ENCODE data around the gene TMEM219. TPM values are rescaled to one million over a fixed set of nuclear protein-coding genes. Genes with fewer than 3 reads are reported as not detected.

The TMEM219 gene
- total RNA-seq, 4 donors from 2014 or later, result 89.1 to 131 (median 100) TPM

DNA sequence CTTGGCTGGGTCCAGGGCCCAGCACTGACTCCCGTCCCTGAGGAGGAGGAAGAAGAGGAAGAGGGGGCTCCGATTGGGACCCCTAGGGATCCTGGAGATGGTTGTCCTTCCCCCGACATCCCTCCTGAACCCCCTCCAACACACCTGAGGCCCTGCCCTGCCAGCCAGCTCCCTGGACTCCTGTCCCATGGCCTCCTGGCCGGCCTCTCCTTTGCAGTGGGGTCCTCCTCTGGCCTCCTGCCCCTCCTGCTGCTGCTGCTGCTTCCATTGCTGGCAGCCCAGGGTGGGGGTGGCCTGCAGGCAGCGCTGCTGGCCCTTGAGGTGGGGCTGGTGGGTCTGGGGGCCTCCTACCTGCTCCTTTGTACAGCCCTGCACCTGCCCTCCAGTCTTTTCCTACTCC, 25.1 kb downstream of the TMEM219 start:
- WGBS, 2 donors (ENCODE audit: low coverage in 1 of 2), result 60 to 89% methylated on average over 1 to 4 of the region's 5 CpGs
- H3K36me3 ChIP-seq, result peaks cover 0 to 100% of the 10 kb centered on the region in 2 donors
- ATAC-seq, result no peak

GRCh38 chr16:29987371-29988085, 25.6 kb downstream of the TMEM219 start:
- Histone ChIP-seq H3K27me3 (no peaks in the 10 kb centered on the region), H3K4me1 (no peaks in the 10 kb centered on the region), H3K4me3 (no peak overlapping the region), H3K9me3 (no peaks in the 10 kb centered on the region), H3K27ac (no peak overlapping the region), H3K36me3 (peaks cover 0 to 100% of the 10 kb centered on the region in 2 donors)
- no peak for ATAC-seq
- TF ChIP-seq EP300 (IDR thresholded peaks at IDR 0.05) (no peak), POLR2AphosphoS5 (IDR thresholded peaks at IDR 0.05) (no peak), POLR2A (IDR thresholded peaks at IDR 0.05) (no peak)
- TF ChIP-seq, protein P1, sequence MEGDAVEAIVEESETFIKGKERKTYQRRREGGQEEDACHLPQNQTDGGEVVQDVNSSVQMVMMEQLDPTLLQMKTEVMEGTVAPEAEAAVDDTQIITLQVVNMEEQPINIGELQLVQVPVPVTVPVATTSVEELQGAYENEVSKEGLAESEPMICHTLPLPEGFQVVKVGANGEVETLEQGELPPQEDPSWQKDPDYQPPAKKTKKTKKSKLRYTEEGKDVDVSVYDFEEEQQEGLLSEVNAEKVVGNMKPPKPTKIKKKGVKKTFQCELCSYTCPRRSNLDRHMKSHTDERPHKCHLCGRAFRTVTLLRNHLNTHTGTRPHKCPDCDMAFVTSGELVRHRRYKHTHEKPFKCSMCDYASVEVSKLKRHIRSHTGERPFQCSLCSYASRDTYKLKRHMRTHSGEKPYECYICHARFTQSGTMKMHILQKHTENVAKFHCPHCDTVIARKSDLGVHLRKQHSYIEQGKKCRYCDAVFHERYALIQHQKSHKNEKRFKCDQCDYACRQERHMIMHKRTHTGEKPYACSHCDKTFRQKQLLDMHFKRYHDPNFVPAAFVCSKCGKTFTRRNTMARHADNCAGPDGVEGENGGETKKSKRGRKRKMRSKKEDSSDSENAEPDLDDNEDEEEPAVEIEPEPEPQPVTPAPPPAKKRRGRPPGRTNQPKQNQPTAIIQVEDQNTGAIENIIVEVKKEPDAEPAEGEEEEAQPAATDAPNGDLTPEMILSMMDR (IDR thresholded peaks at IDR 0.05), result no peak
- 60% methylated on average over 1 of the region's 35 CpGs; no CpG with 5 or more reads in 1 of the 2 donors for WGBS, 2 donors (ENCODE audit: low coverage in 1 of 2)

More for the DNA sequence above, 25.1 kb downstream of the TMEM219 start:
- H3K27me3 ChIP-seq, result no peaks in the 10 kb centered on the region
- no peaks in the 10 kb centered on the region for H3K4me1 ChIP-seq
- H3K4me3 ChIP-seq, result no peak overlapping the region
- H3K27ac ChIP-seq, result no peak overlapping the region
- TF ChIP-seq, protein P1 (IDR thresholded peaks at IDR 0.05), result no peak
- no peak for TF ChIP-seq EP300 (IDR thresholded peaks at IDR 0.05)
- no peak for TF ChIP-seq POLR2A (IDR thresholded peaks at IDR 0.05)
- TF ChIP-seq POLR2AphosphoS5 (IDR thresholded peaks at IDR 0.05), result no peak
- no peaks in the 10 kb centered on the region for H3K9me3 ChIP-seq

DNA sequence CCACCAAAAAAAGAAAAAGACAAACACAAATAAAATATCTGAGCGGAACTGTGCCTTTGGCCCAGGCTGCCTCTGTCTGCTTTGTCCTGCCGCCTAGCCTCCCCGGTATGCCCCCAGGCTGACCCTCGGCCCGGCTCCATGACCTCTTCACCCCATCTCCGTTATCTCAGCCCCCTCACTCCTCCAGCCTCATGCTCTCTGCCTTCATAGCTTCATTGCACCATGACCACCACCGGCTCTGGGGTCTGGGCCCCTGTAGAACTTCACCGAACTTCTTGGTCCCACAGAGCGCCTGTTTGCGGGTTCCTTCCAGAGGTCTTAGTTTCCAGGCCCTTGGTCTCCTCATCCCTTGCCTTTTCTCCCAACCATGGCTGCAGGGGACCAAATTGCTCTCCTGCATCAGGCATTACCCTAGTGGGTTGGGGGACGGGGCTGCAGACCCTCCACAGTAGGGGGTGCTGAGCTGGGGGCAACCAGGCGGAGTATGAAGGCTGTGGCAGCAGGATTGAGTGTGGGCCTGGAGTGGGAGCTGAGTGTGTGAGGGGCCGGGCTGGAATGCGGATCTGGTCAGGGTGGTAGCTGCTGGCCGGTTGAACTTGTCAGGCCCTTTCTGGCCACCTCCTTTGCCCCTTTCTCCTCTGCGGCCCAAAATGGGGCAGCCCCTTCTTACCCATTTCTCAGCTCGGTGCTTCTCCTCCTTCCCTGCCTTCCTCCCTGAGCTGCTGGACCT, 26.6 kb downstream of the TMEM219 start:
- peaks cover 0 to 1% (median 0%) of the 10 kb centered on the region in 3 donors for H3K4me1 ChIP-seq
- H3K36me3 ChIP-seq, result peaks cover 0 to 100% of the 10 kb centered on the region in 2 donors
- 63 to 65% methylated on average over 8 to 9 of the region's 17 CpGs for WGBS, 2 donors (ENCODE audit: low coverage in 1 of 2)
- TF ChIP-seq, protein P1 (IDR thresholded peaks at IDR 0.05), result no peak
- TF ChIP-seq POLR2A (IDR thresholded peaks at IDR 0.05) (no peak), POLR2AphosphoS5 (IDR thresholded peaks at IDR 0.05) (no peak), EP300 (IDR thresholded peaks at IDR 0.05) (no peak)
- no peak overlapping the region for H3K27ac ChIP-seq
- no peak overlapping the region for H3K4me3 ChIP-seq
- no peaks in the 10 kb centered on the region for H3K27me3 ChIP-seq
- no peak for ATAC-seq
- no peaks in the 10 kb centered on the region for H3K9me3 ChIP-seq

DNA sequence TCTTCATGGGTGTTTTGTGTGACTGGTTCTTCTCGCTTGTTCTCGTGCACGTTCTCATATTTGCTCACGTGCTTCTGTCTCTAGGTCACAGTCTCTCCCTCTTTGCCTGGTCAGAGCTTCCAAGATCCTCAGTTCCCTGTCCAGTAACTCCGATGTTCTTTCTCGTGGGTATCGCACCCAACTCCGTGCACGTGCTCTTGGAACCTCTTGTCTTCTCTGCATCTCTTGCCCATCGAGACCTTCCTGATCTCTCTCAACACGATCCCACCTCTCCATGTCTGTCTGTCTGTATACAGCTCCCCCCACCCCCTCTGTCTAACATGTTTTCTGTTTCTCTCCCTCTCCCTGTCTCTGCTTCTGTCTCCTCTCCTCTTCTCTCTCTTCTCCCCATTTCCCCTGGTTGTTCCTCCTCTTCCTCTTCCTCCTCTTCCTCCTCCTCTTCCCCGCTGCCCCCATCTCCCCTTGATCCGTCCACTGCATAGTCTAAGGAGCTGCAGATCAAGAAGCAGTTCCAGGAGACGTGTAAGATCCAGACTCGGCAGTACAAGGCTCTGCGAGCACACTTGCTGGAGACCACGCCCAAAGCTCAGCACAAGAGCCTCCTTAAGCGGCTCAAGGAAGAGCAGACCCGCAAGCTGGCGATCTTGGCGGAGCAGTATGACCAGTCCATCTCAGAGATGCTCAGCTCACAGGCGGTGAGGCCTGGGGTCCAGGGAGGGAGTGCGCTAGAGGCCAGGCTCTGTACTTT, 27.4 kb downstream of the TMEM219 start:
- no peak for ATAC-seq
- Histone ChIP-seq H3K36me3 (peaks cover 0 to 99% of the 10 kb centered on the region in 2 donors), H3K27me3 (no peaks in the 10 kb centered on the region), H3K4me3 (no peak overlapping the region), H3K4me1 (peaks cover 0 to 9% (median under 1%) of the 10 kb centered on the region in 3 donors), H3K9me3 (no peaks in the 10 kb centered on the region), H3K27ac (no peak overlapping the region)
- no peak for TF ChIP-seq EP300 (IDR thresholded peaks at IDR 0.05)
- no peak for TF ChIP-seq POLR2AphosphoS5 (IDR thresholded peaks at IDR 0.05)
- no peak for TF ChIP-seq POLR2A (IDR thresholded peaks at IDR 0.05)
- TF ChIP-seq, protein P1 (IDR thresholded peaks at IDR 0.05), result no peak
- 75 to 80% methylated on average over 7 to 21 of the region's 23 CpGs for WGBS, 2 donors (ENCODE audit: low coverage in 1 of 2)
